ENCODE results near the gene ERC2.

GRCh38 chr3:55884066-55884465 lies 584.2 kb downstream of the ERC2 start:
- TF ChIP-seq CTCF (IDR thresholded peaks at IDR 0.05) = no peak
- no peak for TF ChIP-seq ZFX (IDR thresholded peaks at IDR 0.05; ENCODE audit: borderline replicate concordance)

Data from 22Rv1 (cell line).